GM21528 (cell line): ENCODE measurements around the gene ARHGAP6.
"Not testable (repeated sequence)": the region's sequence is repeated elsewhere in the genome, so short reads cannot be mapped to it uniquely, and the experiment has no call there.

Source experiments
- ATAC-seq: cut with Tn5 transposase; IDR thresholded peaks from one replicate; pipeline ENCODE4 v1.9.1; 2021; ENCODE audit warnings: mild to moderate bottlenecking, moderate library complexity; ENCODE audit not compliant: unreplicated experiment, low FRiP score

Gene ARHGAP6

DNA sequence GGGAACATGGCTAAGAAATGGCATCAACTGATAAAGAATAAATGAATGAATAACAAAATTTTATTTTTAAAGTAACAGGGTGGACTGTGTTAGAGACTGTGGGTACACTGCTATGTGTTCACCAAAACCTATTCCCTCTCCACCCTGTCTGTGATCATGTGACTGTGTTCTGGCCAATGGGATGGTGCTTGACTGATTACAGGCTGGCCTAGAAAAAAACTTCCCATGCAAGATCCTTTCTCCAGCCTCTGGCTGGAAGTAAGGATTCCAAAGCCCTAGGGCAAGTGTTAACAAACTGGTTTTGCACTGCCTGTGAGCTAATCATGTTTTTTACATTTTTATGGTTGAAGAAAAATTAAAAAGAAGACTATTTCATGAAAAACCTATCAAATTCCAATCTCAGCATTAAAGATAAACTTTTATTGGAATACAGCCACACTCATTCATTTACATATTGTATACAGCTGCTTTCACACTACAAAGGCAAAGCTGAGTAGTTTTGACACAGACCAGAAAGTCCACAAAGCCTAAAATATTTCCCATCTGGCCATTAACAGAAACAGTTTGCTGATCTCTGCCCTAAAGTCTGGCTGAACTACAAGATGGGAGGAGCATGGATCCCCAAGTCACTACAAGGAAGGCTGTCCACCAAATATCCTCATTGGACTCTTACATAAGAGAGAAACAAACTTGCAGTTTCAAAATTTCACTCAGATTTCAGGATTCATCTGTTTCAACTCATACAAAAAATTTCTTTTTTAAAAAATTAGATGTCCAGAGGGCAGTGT is 133.2 kb downstream of the ARHGAP6 start:
- ATAC-seq: no peak

DNA sequence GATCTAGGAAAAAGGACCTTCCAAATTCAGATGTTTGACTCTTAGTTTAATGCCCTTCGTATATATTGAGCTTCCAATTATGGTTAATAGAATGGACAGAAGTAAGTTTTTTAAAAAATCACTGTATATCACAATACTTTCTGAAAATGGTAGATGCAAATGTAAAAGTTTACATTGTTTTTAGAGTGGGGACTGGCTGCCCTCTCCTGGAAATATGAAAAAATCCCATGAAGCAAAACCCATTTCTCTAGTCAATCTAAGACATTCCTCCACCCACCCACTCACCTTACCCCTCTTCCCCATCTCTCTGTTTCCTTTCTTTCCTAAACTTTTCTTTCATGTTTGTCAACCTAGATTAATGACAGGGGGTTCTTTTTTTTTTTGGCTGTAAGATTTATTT is 134.5 kb downstream of the ARHGAP6 start:
- no peak for ATAC-seq

DNA sequence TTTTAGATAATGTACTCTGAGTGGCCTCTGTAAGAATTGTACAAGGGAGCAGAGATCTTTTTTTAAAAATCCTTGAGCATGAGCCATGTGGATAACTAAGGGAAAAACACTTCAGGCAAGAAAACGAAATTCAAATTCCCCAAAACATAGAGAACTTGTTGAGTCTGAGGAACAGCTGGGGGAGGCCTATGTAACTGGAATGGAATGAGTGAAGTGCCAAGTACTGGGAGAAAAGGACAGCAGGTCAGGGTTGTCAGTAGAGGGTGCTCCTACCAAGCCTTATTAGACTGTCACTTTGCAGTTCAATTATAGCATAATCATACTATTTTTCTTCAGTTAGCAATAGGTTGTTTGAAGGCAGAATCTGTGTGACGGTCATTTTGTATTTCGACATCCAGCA is 135.1 kb downstream of the ARHGAP6 start:
- ATAC-seq: no peak

DNA sequence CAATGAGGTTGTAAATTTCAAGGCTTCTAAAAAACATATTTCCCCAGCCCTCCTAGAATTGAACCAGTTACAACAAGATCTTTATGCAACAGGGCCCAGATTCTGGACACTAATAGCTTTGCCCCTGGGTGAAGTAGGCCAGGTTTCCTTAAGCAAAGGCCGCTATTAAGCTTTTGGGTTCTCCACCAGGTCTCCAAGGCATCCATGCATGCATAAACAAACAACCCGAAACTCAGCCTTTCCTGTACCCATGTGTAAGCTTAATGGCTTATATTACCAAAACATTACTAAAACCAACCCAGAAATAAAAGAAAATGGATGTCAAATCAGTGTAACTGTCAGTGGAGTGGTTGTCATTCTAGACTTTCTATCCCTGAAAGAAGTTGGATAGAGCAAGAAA is 137.1 kb downstream of the ARHGAP6 start:
- no peak for ATAC-seq

DNA sequence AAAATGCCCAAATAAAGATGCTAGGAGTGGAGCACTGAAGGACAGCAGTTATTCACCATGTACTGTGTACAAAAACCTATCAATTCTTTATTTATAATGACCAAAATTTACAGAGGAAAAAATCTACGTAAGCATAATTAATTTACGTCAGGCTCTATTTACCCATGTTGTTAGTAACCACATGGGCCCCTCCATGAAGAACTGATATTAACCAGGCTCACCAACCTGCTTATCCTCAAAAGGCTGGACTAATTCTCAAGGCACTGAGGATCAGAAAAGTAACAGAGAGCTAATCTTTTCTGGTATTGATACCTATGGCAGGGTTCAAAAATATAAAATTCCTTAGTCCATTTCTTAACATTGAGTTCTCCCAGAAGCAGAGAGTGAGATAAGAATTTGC is 140.0 kb downstream of the ARHGAP6 start:
- no peak for ATAC-seq

DNA sequence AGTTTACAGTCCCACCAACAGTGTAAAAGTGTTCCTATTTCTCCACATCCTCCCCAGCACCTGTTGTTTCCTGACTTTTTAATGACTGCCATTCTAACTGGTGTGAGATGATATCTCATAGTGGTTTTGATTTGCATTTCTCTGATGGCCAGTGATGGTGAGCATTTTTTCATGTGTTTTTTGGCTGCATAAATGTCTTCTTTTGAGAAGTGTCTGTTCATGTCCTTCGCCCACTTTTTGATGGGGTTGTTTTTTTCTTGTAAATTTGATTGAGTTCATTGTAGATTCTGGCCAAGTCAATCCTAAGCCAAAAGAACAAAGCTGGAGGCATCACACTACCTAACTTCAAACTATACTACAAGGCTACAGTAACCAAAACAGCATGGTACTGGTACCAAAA is 146.5 kb downstream of the ARHGAP6 start:
- ATAC-seq: not testable (repeated sequence)

DNA sequence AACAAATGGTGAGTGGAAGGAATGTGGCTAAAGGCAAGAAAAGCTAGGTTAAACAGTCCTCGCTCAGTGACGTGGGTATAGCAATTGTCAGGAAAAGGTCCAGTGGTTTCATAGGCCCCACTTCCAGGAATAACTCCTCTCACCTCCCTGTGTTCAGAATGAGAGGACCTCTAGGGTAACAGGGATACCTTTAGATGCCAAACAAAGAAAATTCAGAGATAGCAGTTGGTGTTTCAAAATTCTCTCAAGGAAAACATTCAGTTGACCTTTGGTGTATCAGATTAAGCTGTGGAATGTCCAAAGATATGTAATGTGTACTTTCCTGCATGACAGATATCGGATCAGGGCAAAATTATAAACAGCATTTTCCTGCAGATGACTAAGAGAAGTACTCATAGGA is 155.9 kb downstream of the ARHGAP6 start:
- no peak for ATAC-seq

DNA sequence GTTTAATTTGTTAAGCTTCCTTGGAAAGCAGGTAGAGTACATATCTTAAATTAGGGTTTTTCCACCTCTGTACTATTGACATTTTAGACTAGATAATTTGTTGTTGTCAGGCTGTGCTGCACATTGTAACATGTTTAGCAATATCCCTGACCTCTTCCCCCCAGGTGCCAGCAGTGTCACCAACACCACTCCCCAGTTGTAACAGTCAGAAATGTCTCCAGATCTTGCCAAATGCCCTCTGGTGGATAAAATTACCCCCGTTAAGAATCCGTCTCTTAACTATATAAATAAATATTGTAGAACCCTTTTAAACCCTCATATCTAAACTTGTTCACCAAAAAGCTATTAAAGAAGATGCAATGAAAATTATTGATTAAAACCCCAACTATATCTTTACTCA is 161.5 kb downstream of the ARHGAP6 start:
- no peak for ATAC-seq

DNA sequence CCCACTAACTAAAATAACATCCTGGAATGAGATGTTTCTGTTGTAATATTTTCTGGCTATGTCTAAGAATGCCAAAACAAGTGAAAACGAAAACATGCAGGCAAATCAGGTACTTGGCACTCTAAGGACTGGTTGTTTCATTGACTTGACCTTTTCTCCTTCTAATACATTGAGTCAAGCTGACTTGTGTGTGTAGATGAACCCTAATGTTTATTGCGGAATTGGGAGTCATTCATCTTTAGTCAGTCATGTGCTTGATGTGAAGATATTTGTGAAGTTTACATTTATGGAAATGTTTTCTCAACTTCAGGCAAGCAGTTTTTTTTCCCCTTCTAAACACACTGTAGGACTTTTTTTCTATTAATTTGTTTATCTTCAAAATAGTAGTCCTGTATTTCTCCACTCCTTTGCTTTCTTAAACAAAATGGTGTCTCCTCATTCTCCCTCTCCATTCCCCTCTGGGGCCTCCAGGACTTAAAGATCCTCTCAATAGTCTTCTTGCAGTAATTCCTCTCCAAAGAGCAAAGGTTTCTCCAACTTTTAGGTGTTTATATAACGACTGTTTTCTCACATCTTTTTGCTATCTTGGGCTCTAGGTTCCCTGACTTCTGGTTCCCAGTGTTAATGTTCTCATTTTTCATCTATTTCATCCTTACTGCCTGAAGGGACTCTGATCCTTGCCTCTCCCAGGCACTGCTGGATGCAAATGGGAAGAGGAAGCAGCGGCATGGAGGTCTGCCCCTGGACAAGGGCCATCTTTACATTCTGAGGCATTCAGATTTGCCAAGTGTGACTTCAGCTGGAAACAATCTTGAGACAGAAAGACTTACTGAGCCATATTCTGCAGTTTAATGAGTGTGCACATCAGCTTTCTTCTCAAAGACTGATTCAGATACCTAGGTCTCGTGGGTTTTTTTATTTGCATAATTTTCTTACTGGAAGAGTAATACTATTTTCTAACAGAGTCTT is 166.4 kb downstream of the ARHGAP6 start:
- no peak for ATAC-seq

DNA sequence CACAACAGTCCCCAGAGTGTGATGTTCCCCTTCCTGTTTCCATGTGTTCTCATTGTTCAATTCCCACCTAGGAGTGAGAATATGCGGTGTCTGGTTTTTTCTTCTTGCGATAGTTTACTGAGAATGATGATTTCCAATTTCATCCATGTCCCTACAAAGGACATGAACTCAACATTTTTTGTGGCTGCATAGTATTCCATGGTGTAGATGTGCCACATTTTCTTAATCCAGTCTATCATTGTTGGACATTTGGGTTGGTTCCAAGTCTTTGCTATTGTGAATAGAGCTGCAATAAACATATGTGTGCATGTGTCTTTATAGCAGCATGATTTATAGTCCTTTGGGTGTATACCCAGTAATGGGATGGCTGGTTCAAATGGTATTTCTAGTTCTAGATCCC is 174.3 kb downstream of the ARHGAP6 start:
- not testable (repeated sequence) for ATAC-seq

DNA sequence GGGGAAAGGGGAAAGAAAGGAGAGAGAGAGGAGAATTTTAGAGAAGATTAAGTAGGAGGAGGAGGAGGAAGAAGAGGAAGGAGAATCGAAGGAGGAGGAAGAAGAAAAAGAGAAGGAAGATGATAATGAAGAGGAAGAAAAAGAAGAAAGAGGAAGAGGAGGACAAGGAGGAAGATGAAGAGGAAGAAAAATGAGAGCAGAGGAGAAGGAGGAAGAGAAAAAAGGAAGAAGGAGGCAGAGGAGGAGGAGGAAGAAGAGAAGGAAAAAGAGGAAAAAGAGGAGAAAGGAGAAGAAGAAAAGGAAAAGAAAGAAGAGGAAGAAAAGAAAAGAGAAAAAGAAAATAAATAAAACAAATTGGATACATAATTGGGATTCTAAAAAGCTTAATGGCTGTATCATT is 181.4 kb downstream of the ARHGAP6 start:
- no peak for ATAC-seq

DNA sequence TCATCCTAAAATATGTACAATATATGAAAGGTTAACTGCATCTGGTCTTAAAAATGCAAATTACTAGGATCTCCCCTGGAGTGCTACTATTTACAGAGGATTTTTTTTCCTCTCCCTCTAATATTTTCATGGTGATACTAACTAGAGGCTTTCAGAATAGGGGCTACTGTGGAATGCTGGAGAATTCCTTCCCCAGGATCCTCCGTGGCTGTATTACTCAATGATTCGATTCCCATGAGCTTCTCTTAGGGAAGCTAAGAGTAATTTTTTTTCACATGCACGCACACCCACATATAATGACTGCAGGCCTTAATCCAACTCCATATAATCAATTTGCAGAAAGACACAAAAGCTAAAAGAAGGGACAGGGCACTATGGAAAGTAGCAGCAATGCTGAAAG is 184.7 kb downstream of the ARHGAP6 start:
- no peak for ATAC-seq

DNA sequence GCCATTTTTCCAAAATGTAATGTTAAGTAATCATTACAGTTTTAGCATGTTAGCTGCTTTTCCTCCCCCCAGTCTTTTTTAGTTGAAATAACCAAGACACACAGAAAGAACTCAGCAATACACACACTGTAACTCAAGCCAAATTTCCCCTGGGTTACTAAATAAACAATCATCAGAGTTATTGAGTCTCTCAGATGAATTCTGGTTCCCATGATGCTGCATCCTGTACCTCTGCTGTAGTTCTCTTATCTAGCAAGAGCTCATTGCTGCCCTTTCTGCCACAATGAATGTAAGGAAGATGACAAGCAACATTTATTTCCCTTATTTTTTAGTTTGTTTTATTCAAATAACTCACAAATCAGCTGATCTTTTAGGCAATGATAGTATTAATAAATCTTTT is 185.1 kb downstream of the ARHGAP6 start:
- ATAC-seq: no peak

DNA sequence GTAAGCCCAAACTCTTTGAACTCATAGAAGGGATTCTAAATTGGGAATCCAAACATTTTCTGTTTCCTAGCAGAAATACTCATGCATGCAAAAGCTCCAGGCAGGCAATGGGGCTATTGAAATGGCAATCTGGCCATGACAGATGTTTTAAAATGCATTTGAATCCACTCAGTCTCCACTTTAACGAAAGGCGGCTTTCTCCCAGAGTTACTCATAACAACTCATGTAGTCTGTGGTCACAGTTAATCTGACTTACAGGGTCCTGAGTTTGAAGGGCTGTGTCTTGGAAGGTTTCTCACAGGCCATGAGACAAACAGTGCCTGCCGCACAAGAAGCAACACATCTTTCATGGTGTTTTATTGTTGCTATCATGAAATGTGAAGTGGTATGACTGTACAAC is 186.8 kb downstream of the ARHGAP6 start:
- no peak for ATAC-seq

DNA sequence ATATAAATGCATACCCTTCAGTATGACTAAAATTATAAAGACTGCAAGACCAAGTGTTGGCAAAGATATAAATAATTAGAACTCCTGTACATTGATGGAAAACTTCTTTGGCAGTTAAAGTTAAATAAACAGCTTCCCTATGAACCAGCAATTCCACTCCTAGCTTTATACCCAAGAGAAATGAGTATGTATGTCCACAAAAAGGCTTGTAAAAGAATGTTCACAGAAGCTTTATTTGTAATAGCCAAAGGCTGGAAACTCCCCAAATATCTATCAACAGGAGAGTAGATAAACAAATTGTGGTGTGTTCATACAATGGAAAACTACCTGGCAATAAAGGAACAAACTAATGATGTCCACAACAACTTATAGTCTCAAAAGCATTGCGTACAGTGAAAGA is 187.7 kb downstream of the ARHGAP6 start:
- no peak for ATAC-seq

DNA sequence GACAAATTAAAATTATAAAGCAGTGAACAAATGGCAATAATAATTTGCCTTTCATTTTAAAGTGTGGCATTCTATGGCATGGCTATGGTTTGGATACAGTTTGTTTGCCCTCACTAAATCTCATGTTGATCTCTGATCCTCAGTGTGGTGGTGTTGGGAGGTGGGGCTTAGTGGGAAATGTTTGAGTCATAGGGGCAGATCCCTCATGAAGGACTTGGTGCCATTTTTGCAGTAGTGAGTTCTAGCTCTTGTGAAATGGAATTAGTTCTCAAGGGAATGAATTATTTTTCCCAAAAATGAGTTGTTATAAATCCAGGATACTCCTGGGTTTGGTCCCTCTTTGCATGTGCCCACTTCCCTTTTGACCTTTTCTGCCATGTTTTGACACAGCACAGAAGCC is 191.1 kb downstream of the ARHGAP6 start:
- no peak for ATAC-seq

DNA sequence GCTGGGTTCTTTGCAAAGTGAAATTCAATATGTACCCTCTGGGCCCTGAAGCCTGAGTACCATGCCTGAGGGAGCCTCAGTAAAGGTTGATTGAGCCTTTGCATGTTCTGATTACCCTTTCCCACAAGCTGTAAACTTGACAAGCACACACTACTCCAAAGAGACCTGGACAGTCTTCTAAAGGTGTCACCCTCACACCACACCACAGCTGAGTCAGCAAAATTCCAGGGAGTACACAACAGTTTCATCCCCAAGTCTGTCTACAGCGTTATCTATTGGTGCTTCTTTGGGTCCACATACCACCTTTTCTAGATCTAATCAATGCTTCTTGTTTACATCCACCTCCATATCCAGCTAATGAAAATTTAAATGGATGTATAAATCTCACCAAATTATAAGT is 191.7 kb downstream of the ARHGAP6 start:
- ATAC-seq: no peak

DNA sequence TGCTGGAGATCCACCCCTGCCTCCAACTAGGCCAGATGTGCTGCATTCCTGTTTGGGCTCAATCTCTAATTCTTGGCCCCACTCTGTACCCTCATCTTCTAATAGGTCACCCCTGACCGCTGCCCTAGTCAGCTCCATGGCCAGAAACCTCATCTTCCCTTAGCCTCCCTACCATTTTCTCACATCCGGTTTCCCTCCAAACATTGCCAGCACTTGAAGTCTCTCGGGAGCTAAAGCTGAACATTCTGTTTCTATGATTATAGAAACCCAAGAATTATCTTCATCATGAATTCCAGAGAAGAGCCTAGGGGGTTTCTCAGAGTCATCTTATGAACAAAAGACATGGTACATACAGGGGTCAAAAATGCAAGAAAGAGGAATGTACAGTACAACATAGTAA is 192.8 kb downstream of the ARHGAP6 start:
- ATAC-seq: no peak

DNA sequence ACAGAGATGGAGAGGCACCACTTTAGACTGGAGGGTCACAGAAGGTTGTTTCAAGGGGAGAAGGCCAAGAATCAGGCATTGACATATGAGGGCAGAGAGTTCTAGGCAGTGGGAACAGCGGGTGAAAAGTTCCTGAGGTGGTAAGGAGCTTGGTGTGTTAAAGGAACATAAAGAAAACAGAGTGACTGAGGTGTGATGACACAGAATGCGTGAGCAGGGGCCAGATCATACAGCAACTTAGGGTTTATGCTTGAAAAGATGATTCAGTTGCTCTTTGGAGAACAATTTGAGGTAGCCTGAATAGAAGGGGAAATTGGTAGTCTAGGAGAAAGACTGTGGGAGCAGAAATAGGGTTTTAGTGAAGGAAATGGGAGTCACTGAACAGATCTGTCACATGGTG is 193.3 kb downstream of the ARHGAP6 start:
- no peak for ATAC-seq

DNA sequence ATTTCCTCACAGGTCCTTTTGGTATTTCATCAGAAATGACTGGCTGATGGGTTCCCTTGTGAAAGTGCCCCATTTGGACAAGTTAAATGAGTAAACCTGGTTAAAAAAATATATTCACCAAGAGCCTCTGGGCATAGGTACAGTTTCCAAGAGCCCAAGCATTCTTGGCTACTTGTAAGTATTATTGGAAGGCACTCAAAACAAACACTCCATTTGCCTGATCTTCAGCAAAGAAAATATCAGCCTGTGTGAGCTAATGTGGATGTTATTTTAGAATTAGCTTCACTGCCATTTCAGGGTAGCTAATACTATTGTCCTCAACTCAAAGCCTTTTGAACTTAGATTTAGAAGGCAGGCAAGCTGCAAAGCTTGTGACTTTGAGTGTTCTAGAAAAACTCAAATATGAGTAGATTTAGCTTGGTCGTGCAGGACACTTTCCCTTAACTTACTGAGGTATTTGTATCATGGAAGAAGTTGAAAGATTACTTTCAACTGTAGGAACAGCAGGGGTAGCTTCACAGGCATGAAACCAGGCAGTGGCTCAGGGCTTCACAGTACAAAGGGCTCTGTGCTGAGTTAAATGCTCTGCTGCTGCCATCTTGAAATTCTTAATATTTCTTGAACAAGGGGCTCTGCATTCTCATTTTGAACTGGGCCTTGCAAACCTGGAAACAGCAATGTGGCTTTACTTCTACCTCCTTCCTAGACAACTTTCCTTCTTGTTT is 195.3 kb downstream of the ARHGAP6 start:
- no peak for ATAC-seq
